GM18507 (cell line): ENCODE results near the gene SPATS2L.

Source experiments
- DNase-seq: peaks from one replicate; pipeline ENCODE4 v3.0.0; 2011; ENCODE audit warnings: low read depth; ENCODE audit not compliant: insufficient read length; ENCODE audit errors: extremely low spot score
- FAIRE-seq: peaks from 2 replicates; lab custom pipeline; 2011; peaks lifted over from hg19 to GRCh38; lab: Jason Lieb, UNC

The SPATS2L gene, protein sequence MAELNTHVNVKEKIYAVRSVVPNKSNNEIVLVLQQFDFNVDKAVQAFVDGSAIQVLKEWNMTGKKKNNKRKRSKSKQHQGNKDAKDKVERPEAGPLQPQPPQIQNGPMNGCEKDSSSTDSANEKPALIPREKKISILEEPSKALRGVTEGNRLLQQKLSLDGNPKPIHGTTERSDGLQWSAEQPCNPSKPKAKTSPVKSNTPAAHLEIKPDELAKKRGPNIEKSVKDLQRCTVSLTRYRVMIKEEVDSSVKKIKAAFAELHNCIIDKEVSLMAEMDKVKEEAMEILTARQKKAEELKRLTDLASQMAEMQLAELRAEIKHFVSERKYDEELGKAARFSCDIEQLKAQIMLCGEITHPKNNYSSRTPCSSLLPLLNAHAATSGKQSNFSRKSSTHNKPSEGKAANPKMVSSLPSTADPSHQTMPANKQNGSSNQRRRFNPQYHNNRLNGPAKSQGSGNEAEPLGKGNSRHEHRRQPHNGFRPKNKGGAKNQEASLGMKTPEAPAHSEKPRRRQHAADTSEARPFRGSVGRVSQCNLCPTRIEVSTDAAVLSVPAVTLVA

DNA sequence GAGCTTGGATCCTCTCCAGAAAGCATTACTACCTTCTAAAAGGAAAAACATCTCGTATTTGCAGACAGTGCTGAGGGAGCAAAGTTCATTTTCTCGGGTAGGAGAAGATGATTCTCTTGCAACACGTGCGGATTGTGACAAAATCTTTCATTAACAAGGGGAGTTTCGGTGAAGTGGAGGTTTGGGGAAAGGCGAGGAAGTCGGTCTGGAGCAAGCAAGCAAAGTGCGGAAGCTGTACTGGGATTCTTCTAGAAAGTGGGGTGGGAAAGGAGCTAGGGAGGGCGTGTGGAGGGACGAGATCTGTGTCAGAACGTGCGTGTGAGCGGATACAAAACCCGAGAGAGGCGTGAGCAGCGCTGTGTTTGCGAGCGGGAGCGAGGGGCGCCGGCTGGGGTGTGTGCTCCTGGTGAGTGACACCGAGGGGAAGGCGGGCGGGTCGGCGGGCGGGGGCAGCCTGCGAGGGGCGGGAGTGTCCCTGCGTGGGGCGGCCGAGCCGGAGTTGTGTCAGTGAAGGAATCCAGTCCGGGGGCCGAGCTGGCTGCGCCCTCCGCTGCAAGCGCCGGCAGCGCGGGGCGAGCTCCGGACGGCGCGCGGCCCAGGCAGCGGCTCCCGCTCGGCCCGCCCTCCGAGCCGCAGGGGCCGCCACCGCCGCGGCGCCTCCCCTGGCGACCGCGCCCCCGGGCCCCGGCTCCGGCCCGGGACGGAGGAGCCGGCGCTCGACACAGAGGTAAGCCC lies at the start of gene SPATS2L:
SPATS2L (plus strand) TSS at position 498 of the 735 bp plus-strand sequence. CDS start 82,552 bp downstream, outside the sequence.
- FAIRE-seq (peak; percentile 64), DNase-seq (peak; percentile 49)

DNA sequence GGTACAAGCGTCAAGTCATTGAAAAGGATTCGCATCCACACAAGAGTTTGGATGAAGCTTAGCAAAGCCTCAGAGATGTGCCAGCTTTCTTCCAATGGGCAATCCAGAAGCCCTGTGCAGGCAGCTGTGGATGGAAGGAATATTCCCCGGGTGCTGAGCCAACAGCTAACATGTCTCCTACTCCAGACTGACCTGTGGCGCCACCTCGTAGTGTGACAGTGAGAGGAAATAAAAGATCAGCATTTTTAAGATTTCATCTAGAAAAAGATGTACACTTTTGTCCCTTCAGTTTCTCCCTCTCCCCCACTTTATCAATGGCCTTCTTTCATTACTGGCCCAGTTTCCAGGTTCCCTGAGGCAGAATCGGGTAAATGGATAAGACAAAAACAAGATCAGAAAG lies 48.9 kb upstream of the SPATS2L start:
- no peak for FAIRE-seq
- DNase-seq: no peak

DNA sequence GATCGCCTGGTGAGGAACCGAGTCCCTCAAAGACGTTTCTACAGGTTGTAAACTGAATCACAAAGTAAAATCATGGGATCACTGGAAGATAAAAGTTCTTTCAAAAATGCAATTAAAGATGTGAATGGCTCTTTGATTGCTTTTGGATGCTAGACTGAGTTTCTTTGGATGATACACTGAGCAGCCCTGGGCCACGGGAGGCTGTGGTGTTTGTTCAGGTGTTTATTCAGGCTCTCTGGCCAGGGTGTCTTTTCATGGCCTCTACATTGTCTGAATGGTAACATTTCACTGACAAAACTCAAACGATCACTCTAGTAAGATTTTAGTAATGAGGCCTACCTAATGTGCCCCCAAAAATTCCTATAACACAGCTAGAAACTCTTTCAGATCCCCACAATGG lies 48.4 kb upstream of the SPATS2L start:
- DNase-seq (no peak), FAIRE-seq (no peak)

DNA sequence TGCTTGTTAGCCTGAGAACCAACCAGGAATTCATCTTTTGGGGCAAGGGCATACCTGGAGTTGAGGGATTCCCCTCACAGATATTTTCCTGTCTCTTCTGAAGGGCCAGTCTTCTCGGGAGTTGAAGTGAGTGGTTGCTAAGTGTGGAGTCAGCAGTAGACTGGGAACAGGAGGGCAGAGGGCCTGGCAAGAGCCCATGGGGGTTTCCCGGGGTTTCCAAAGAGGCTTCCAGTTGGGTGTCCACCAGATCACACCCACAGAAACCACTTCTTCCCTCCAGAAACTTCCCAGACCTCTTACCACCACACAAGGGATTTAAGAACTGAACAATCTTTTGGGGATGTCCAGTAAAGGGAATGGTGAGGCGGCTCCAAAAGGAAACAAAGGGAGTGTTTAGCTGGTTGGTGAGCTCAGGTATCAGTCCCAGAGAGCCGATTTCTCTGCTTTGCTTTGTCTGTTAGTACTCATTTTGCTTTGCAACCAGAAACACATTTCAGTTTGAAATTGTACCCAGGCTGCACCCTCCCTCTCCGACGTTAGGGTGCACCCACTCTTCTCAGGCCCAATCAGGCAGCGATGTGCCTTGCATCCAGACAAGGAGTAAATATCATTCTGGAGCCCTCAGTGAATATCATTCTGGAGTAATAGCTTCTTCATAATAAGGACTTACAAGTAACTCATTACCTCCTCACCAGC lies 47.5 kb upstream of the SPATS2L start:
- FAIRE-seq (no peak), DNase-seq (no peak)

DNA sequence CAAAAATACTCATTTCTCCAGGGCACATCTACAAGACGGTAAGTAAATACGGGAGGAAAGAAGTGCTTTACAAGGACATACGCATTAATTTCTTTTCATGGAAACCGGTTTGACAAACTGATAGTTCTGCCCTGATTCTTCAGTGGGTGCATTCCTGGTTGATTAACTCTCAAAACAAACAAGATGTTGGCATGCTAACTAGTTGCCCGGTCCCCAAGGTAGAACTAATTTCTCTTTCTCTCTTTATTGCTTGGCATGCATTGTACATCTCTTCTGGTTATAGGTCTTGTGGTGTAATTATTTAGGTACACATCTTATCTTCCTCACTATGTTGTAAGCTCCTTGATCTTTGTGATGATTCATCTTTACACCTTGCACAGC lies 46.9 kb upstream of the SPATS2L start:
- FAIRE-seq (no peak), DNase-seq (no peak)

DNA sequence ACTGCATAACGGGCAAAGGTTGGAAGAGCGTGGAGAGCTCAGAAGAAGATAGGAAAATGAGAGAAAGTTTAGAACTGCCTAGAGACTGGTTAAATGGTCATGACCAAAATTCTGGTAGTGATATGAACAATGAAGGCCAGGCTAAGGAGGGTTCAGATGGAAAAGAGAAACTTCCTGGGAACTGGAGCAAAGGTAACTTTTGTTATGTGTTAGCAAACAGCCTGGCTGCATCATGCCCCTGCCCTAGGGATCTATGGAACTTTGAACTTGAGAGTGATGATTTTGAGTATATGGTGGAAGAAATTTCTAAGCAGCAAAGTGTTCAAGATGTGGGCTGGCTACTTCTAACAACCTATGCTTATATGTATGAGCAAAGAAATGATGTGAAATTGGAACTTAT lies 44.4 kb upstream of the SPATS2L start:
- DNase-seq (no peak), FAIRE-seq (no peak)

- no peak for DNase-seq
- FAIRE-seq: no peak
Observed at GRCh38 chr2:200263279-200263678, 43.2 kb upstream of the SPATS2L start.

- FAIRE-seq: no peak
- DNase-seq: no peak
Observed at GRCh38 chr2:200264631-200265030, 41.9 kb upstream of the SPATS2L start.

DNA sequence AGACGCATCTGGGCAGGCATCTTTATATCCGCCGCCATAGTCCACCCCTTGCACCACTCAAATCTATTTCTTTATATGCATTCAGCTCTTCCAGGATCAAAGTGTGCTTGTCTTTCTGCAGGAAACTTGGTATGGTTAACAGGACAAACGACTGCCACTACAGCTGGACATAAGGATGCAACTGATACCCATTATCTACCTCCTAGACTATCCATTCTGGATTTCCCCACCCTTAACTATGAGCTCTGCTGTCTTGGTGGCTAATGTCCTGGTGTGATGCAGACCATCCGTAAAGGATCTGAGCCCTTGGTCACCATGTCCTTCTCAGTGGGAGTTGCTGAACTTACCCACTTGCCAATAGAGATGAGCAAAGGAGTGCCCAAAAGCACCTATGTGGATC lies 40.1 kb upstream of the SPATS2L start:
- FAIRE-seq (no peak), DNase-seq (no peak)

DNA sequence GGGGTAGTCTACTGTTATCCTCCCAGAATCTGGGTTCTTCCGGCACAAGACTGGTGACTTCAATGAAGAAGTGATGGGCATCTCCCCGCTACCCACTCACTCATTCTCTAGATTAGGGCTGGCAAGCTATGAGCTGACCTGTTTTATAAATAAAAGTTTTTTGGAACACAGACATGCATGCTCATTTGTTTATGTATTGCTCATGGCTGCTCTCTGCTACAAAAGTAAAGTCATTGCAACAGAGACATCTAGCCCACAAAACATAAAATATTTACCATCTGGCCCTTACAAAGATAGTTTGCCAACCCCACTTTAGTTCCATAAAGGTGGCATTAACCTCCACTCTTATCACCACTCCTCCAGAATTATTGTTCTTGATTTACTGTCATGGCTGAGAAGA lies 39.1 kb upstream of the SPATS2L start:
- FAIRE-seq: no peak
- no peak for DNase-seq

GRCh38 chr2:200270732-200271131 lies 35.8 kb upstream of the SPATS2L start:
- FAIRE-seq (no peak), DNase-seq (no peak)

- no peak for DNase-seq
- no peak for FAIRE-seq
Observed at GRCh38 chr2:200272320-200272719, 34.2 kb upstream of the SPATS2L start.

GRCh38 chr2:200274116-200275075 lies 32.1 kb upstream of the SPATS2L start:
- FAIRE-seq (no peak), DNase-seq (no peak)

DNA sequence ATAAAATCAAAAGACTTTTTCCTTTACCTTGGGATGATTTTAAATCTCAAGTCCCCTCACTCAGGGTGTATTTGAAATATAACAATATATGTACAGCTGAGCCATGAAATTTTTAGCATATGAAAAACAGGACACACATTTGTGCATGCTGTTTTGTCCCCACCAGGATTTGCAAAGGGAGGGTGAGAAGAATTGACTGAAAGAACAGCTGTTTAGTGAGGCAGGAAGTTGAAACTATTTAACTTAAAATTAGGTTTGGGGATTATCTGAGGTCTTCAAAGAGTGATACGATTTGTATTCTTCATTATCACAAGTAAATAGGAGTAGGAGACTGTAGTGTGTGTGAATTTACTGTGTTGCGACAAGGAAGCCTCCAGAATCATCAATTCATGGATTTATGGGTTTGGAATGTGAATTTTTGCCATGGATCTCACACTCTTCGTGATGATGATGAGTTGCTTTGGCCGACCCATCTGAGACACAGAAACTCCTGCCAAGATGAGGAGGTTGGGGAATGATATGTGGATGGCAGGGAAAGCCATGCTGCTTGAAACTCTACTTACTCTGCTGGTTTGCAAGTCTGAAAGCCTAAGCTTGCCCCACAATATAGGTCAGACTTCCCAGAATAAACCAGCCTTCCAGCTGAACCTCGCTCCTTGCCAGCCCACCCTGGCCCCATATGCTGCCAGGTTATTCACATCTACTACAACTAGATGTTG lies 31.0 kb upstream of the SPATS2L start:
- peak; percentile 15 for FAIRE-seq
- DNase-seq: no peak

DNA sequence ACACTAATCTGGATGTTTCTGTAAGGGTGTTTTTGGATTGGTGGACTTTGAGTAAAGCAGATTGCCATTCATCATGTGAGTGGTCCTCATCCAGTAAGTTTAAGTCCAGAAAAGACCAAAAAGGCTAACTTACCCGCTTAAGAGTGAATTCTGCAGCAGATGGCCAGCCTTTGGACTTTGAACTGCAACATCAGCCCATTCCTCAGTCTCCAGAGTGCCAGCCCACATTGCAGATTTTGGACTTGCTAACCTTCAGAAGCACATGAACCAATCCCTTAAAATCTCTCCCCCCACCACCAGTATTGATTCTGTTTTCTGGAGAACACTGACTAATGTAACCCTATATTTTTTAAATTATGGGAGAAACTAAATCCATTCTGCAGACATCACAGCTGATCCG lies 30.0 kb upstream of the SPATS2L start:
- FAIRE-seq (no peak), DNase-seq (no peak)

DNA sequence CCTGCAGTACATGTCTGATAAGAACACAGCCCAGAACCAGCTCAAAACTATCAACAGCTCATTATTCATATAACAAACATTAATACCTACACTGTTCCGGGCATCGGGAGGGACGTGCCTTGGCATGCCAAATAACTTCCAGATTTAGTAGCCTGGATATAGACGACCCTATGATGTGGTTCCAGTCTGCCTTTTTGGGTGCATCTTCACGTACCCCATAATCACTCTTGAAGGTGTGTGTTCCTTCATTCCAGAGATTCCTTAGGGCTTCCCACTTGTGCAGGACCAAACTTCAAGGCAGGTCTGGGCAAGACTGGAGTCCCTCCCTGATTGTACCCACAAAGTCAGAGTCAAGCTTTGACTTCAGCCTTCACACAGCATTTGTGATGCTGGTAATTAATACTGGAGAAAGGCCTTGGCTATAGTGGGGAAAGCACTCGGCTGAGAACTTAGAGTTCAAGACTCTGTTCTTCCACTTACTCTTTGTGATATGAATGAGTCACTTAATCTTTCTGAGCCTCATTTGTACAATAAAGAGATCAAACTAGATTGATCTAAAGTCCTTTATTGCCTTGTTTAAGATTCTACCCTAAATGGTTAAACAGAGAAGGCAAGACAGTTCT lies 27.7 kb upstream of the SPATS2L start:
- DNase-seq (no peak), FAIRE-seq (no peak)

- no peak for DNase-seq
- FAIRE-seq: no peak
Observed at GRCh38 chr2:200279857-200280256, 26.6 kb upstream of the SPATS2L start.

- no peak for DNase-seq
- FAIRE-seq: no peak
Observed at GRCh38 chr2:200286578-200286977, 19.9 kb upstream of the SPATS2L start.
